Loucy (cell line): ENCODE data around the gene MTMR2.

Source experiments
- CTCF ChIP-seq: fragments of 200-600 bp; sonication (generic); conservative IDR thresholded peaks from 2 replicates; pipeline ENCODE4 v1.5.1; 2014; ENCODE audit warnings: mild to moderate bottlenecking, antibody characterized with exemption, low read length
- EZH2phosphoT487 ChIP-seq: fragments of 200-600 bp; IDR thresholded peaks from 2 replicates; pipeline ENCODE4 v1.6.1; 2018; ENCODE audit warnings: antibody characterized with exemption, mild to moderate bottlenecking, moderate library complexity, borderline replicate concordance

GRCh38 chr11:95845167-95845566 is 78.7 kb downstream of the MTMR2 start:
- TF ChIP-seq CTCF (no peak), EZH2phosphoT487 (no peak)
